Omental fat pad (tissue), 4 donors: ENCODE results near the gene PERCC1. TPM values are rescaled to one million over a fixed set of nuclear protein-coding genes. Genes with fewer than 3 reads are reported as not detected.

ENCODE experiments used
- ATAC-seq: fragments of 150-250 bp; one replicate; pipeline ENCODE4 v1.9.1; 2016; ENCODE audit warnings: mild to moderate bottlenecking, moderate library complexity; ENCODE audit not compliant: low FRiP score
- DNase-seq: peaks from one replicate; pipeline ENCODE4 v3.0.0-alpha.2; 2019; ENCODE audit warnings: low spot score
- CTCF ChIP-seq, 3 donors: fragments of 450-650 bp; IDR thresholded peaks; one replicate each; pipeline ENCODE4 v1.5.1; 2016 to 2017; ENCODE audit warnings: antibody characterized with exemption in 3 of 3, mild to moderate bottlenecking in 3 of 3, moderate library complexity in 2 of 3
- total RNA-seq, 4 donors: library from RNA; depleted of rRNA; stranded (reverse); fragments of >200 nt; gene quantifications; one replicate each; pipeline ENCODE4 v1.1.0, GENCODE V29; 2016

PERCC1 gene
- total RNA-seq, 4 donors from 2014 or later = 1.9 TPM; not detected in 3

DNA sequence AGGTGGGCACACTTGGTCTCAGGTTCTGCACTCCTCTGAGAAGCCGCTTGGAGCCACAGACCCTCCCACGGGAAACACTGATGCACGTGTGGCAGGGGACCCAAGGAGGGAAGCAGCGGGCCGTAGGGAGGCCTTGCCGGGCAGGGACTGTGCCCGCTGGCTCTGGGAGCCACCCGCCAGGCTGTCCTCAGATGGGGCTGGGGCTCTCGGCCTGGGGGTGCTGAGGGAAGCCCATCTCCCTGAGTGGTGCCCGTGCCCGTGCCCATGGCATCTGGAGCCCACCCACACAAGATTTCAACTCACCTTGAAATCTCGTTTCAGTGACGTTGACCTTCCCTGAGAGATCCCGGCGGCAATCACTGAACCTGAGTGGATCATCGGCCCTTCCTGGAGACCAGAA, 26.1 kb downstream of the PERCC1 start:
- ATAC-seq (no peak), DNase-seq (no peak)
- no peak for TF ChIP-seq CTCF (IDR thresholded peaks at IDR 0.05)

- ATAC-seq = no peak
- no peak for TF ChIP-seq CTCF (IDR thresholded peaks at IDR 0.05)
- DNase-seq = no peak
Observed at GRCh38 chr16:1457489-1458245, 26.8 kb downstream of the PERCC1 start.

GRCh38 chr16:1458336-1458976, 27.6 kb downstream of the PERCC1 start:
- DNase-seq (no peak), ATAC-seq (no peak)
- TF ChIP-seq CTCF (IDR thresholded peaks at IDR 0.05) = no peak

GRCh38 chr16:1458977-1459341, 28.1 kb downstream of the PERCC1 start:
- no peak for ATAC-seq
- DNase-seq = no peak

DNA sequence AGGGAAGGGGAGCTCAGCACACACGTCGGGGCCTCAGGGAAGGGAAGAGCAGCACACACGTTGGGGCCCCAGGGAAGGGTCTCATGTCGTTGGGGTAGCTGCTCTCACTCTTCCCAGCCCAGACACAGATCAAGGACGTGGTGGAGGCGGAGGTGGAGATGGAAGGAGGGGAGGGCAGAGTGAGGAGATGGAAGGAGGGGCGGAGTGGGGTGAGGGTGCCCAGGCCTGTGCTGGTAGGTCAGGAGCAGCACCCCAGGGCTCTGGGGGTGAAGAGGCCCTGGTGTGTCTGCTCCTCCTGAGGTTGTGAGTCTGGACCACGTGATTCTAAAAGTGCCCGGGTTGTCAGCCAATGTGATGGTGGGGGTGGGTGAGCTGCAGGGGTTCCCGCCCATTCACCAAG, 29.1 kb downstream of the PERCC1 start:
- TF ChIP-seq CTCF (IDR thresholded peaks at IDR 0.05) = no peak
- ATAC-seq (no peak), DNase-seq (no peak)

More at GRCh38 chr16:1458977-1459341, 28.1 kb downstream of the PERCC1 start:
- TF ChIP-seq CTCF (IDR thresholded peaks at IDR 0.05) = no peak

- no peak for ATAC-seq
Observed at GRCh38 chr16:1460602-1461138, 29.8 kb downstream of the PERCC1 start.

More at GRCh38 chr16:1460602-1461138, 29.8 kb downstream of the PERCC1 start:
- TF ChIP-seq CTCF (IDR thresholded peaks at IDR 0.05) = no peak
- DNase-seq = no peak
